GM23338 (cell line): ENCODE data around the gene EVC. TPM values are rescaled to one million over a fixed set of nuclear protein-coding genes. Genes with fewer than 3 reads are reported as not detected.

Experiments used
- ATAC-seq: fragments of 200-7000 bp; cut with Tn5 transposase; 3 replicates; pipeline ENCODE4 v1.9.1; 2020
- DNase-seq: peaks from one replicate; pipeline ENCODE4 v3.0.0-alpha.2; 2015; ENCODE audit warnings: low spot score
- H2AFZ ChIP-seq: fragments of 200-600 bp; sonication (generic); 2 replicates; pipeline ENCODE4 v1.8.0; 2016; ENCODE audit warnings: antibody characterized with exemption, mild to moderate bottlenecking, moderate library complexity
- H3F3A ChIP-seq: fragments of 200-600 bp; sonication (generic); replicated peaks from 2 replicates; pipeline ENCODE4 v1.8.0; 2017; ENCODE audit warnings: antibody characterized with exemption, mixed run types, low read depth
- H3K27ac ChIP-seq: fragments of 200-600 bp; sonication (generic); 2 replicates; pipeline ENCODE4 v1.6.1; 2016; ENCODE audit warnings: low read depth
- H3K27me3 ChIP-seq: fragments of 200-600 bp; sonication (generic); 2 replicates; pipeline ENCODE4 v1.8.0; 2016; ENCODE audit warnings: mild to moderate bottlenecking, mixed run types, moderate library complexity; ENCODE audit not compliant: insufficient read depth
- H3K36me3 ChIP-seq: fragments of 200-600 bp; sonication (generic); 2 replicates; pipeline ENCODE4 v1.8.0; 2016; ENCODE audit warnings: mild to moderate bottlenecking; ENCODE audit not compliant: insufficient read depth
- H3K4me1 ChIP-seq: fragments of 200-600 bp; sonication (generic); 2 replicates; pipeline ENCODE4 v1.8.0; 2016; ENCODE audit warnings: mild to moderate bottlenecking, moderate library complexity; ENCODE audit not compliant: insufficient read depth
- H3K4me2 ChIP-seq: fragments of 200-600 bp; sonication (generic); 2 replicates; pipeline ENCODE4 v1.7.1; 2017; ENCODE audit warnings: mixed run types
- H3K4me3 ChIP-seq: fragments of 200-600 bp; sonication (generic); 2 replicates; pipeline ENCODE4 v1.6.1; 2016; ENCODE audit warnings: mixed run types
- H3K79me2 ChIP-seq: fragments of 200-600 bp; sonication (generic); replicated peaks from 2 replicates; pipeline ENCODE4 v1.8.0; 2017; ENCODE audit warnings: mild to moderate bottlenecking; ENCODE audit not compliant: insufficient read depth
- H3K9me2 ChIP-seq: fragments of 200-600 bp; sonication (generic); 2 replicates; pipeline ENCODE4 v1.8.0; 2017; ENCODE audit not compliant: insufficient read depth
- H4K20me1 ChIP-seq: fragments of 200-600 bp; sonication (generic); replicated peaks from 2 replicates; pipeline ENCODE4 v1.8.0; 2017; ENCODE audit warnings: mild to moderate bottlenecking; ENCODE audit not compliant: insufficient read depth
- H3K27ac Mint-ChIP-seq: 2 replicates; pipeline ENCODE4 v1.8.0; 2020; ENCODE audit warnings: inconsistent platforms, mild to moderate bottlenecking, moderate library complexity, mixed read lengths
- H3K27me3 Mint-ChIP-seq: 3 replicates; pipeline ENCODE4 v1.8.0; 2022; ENCODE audit warnings: low read depth, mild to moderate bottlenecking, moderate library complexity, mixed read lengths, inconsistent platforms; ENCODE audit not compliant: insufficient read depth, poor library complexity
- H3K36me3 Mint-ChIP-seq: 3 replicates; pipeline ENCODE4 v1.8.0; 2021; ENCODE audit warnings: low read depth, mild to moderate bottlenecking, inconsistent platforms, moderate library complexity, mixed read lengths
- H3K4me1 Mint-ChIP-seq: 3 replicates; pipeline ENCODE4 v1.8.0; 2020; ENCODE audit warnings: mild to moderate bottlenecking, inconsistent platforms, mixed read lengths
- H3K4me3 Mint-ChIP-seq: 3 replicates; pipeline ENCODE4 v1.8.0; 2021; ENCODE audit warnings: moderate library complexity, mild to moderate bottlenecking, inconsistent platforms, mixed read lengths
- H3K9me3 Mint-ChIP-seq: 3 replicates; pipeline ENCODE4 v1.8.0; 2020; ENCODE audit warnings: moderate library complexity, mild to moderate bottlenecking, inconsistent platforms, mixed read lengths
- CREB1 ChIP-seq: fragments of 250-450 bp; sonication (Bioruptor Pico); IDR thresholded peaks from 2 replicates; pipeline ENCODE4 v1.5.0; 2020; ENCODE audit warnings: low read depth, mild to moderate bottlenecking, moderate library complexity
- EZH2 ChIP-seq: fragments of 200-600 bp; sonication (generic); IDR thresholded peaks from one replicate; pipeline ENCODE4 v1.8.0; 2017; ENCODE audit warnings: antibody characterized with exemption, mild to moderate bottlenecking, low read depth; ENCODE audit not compliant: unreplicated experiment
- POLR2AphosphoS5 ChIP-seq: IDR thresholded peaks from 2 replicates; pipeline ENCODE4 v1.6.1; 2016; ENCODE audit warnings: antibody characterized with exemption, low read depth
- polyA plus RNA-seq: library from polyadenylated mRNA; unstranded; fragments of >200 nt; fragmentation: Nextera tagmentation; extraction: Ambion mirVana; gene quantifications from 2 replicates; pipeline ENCODE4 v1.2.1, GENCODE V29; 2016
- total RNA-seq: library from RNA; depleted of rRNA; stranded (reverse); fragments of >200 nt; shearing (Covaris generic); gene quantifications from 2 replicates; pipeline ENCODE4 v1.2.3, GENCODE V29; 2014
- TF ChIP-seq, protein P1 (sequence below): fragments of 250-450 bp; sonication (Bioruptor Pico); IDR thresholded peaks from 2 replicates; pipeline ENCODE4 v1.5.0; 2020; ENCODE audit warnings: mild to moderate bottlenecking, moderate library complexity
- TF ChIP-seq, protein P2 (sequence below): IDR thresholded peaks from 2 replicates; pipeline ENCODE4 v1.6.1; 2016; ENCODE audit warnings: antibody characterized with exemption
- TF ChIP-seq, protein P3 (sequence below), 2 experiments: fragments of 200-600 bp in 1 of 2; sonication (generic) in 1 of 2; conservative IDR thresholded peaks; 2 replicates each; pipeline versions ENCODE4 v1.5.1 to v1.6.1; 2016 to 2017; ENCODE audit warnings: antibody characterized with exemption in 2 of 2, low read depth in 2 of 2, mild to moderate bottlenecking in 2 of 2, moderate library complexity in 1 of 2

Gene EVC
- total and polyA plus RNA-seq, 2 experiments from 2014 or later: 1.7 to 12.8 TPM

DNA sequence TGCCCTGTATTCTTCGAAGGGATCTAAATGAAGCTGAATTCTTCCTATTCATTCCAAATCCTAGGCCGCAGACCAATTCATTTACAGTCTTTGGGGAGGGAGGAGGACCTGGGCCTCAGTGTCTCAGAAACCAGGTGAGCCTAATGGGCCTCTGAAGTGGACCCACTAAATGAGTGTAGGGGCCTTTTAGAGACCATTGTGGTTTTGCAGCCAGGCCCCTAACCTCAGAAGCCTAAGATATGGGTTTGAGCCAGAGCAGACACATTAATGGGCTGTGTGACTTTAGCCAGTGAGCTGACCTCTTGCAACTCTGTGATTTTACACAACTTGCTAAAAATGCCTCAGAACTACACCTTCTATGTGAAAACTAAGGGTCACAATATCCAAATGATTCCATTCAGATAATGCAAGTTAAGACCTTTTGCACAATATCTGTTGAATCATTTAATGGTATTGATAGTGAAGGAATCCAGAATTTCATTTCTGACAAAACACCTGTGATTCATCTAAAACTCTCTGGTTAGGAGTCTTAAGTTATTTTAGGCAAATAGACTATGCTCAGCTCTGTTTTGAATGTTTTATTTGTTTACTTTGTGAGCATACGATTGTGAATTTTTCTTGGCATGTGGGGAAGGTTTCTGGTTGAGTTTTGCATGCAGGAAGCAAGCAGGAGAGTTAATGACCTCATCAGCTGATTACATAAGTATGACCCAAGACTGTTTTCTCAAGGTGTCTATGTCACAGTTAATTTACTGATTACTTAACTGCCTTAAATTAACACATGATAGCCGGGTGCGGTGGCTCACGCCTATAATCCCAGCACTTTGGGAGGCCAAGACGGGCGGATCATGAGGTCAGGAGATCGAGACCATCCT lies 75.0 kb downstream of the EVC start:
- no peak overlapping the region for H3K4me3 Mint-ChIP-seq
- no peak overlapping the region for H3K4me3 ChIP-seq
- H3K36me3 ChIP-seq: no peaks in the 10 kb centered on the region
- H3K27me3 Mint-ChIP-seq: peaks cover 3% of the 10 kb centered on the region
- 0 out of 2 replicates have a peak overlapping the region, but pooled peaks have one; percentile 26 for H3K27ac ChIP-seq
- TF ChIP-seq, protein P1, sequence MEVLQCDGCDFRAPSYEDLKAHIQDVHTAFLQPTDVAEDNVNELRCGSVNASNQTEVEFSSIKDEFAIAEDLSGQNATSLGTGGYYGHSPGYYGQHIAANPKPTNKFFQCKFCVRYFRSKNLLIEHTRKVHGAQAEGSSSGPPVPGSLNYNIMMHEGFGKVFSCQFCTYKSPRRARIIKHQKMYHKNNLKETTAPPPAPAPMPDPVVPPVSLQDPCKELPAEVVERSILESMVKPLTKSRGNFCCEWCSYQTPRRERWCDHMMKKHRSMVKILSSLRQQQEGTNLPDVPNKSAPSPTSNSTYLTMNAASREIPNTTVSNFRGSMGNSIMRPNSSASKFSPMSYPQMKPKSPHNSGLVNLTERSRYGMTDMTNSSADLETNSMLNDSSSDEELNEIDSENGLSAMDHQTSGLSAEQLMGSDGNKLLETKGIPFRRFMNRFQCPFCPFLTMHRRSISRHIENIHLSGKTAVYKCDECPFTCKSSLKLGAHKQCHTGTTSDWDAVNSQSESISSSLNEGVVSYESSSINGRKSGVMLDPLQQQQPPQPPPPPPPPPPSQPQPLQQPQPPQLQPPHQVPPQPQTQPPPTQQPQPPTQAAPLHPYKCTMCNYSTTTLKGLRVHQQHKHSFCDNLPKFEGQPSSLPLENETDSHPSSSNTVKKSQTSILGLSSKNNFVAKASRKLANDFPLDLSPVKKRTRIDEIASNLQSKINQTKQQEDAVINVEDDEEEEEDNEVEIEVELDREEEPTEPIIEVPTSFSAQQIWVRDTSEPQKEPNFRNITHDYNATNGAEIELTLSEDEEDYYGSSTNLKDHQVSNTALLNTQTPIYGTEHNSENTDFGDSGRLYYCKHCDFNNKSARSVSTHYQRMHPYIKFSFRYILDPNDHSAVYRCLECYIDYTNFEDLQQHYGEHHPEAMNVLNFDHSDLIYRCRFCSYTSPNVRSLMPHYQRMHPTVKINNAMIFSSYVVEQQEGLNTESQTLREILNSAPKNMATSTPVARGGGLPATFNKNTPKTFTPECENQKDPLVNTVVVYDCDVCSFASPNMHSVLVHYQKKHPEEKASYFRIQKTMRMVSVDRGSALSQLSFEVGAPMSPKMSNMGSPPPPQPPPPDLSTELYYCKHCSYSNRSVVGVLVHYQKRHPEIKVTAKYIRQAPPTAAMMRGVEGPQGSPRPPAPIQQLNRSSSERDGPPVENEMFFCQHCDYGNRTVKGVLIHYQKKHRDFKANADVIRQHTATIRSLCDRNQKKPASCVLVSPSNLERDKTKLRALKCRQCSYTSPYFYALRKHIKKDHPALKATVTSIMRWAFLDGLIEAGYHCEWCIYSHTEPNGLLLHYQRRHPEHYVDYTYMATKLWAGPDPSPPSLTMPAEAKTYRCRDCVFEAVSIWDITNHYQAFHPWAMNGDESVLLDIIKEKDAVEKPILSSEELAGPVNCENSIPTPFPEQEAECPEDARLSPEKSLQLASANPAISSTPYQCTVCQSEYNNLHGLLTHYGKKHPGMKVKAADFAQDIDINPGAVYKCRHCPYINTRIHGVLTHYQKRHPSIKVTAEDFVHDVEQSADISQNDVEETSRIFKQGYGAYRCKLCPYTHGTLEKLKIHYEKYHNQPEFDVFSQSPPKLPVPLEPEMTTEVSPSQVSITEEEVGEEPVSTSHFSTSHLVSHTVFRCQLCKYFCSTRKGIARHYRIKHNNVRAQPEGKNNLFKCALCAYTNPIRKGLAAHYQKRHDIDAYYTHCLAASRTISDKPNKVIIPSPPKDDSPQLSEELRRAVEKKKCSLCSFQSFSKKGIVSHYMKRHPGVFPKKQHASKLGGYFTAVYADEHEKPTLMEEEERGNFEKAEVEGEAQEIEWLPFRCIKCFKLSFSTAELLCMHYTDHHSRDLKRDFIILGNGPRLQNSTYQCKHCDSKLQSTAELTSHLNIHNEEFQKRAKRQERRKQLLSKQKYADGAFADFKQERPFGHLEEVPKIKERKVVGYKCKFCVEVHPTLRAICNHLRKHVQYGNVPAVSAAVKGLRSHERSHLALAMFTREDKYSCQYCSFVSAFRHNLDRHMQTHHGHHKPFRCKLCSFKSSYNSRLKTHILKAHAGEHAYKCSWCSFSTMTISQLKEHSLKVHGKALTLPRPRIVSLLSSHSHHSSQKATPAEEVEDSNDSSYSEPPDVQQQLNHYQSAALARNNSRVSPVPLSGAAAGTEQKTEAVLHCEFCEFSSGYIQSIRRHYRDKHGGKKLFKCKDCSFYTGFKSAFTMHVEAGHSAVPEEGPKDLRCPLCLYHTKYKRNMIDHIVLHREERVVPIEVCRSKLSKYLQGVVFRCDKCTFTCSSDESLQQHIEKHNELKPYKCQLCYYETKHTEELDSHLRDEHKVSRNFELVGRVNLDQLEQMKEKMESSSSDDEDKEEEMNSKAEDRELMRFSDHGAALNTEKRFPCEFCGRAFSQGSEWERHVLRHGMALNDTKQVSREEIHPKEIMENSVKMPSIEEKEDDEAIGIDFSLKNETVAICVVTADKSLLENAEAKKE (CRISPR knock-in tag): no peak
- TF ChIP-seq, protein P2, sequence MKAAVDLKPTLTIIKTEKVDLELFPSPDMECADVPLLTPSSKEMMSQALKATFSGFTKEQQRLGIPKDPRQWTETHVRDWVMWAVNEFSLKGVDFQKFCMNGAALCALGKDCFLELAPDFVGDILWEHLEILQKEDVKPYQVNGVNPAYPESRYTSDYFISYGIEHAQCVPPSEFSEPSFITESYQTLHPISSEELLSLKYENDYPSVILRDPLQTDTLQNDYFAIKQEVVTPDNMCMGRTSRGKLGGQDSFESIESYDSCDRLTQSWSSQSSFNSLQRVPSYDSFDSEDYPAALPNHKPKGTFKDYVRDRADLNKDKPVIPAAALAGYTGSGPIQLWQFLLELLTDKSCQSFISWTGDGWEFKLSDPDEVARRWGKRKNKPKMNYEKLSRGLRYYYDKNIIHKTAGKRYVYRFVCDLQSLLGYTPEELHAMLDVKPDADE: no peak
- TF ChIP-seq POLR2AphosphoS5 (no peak), EZH2 (no peak), CREB1 (CRISPR knock-in tag) (no peak)
- TF ChIP-seq, protein P3, sequence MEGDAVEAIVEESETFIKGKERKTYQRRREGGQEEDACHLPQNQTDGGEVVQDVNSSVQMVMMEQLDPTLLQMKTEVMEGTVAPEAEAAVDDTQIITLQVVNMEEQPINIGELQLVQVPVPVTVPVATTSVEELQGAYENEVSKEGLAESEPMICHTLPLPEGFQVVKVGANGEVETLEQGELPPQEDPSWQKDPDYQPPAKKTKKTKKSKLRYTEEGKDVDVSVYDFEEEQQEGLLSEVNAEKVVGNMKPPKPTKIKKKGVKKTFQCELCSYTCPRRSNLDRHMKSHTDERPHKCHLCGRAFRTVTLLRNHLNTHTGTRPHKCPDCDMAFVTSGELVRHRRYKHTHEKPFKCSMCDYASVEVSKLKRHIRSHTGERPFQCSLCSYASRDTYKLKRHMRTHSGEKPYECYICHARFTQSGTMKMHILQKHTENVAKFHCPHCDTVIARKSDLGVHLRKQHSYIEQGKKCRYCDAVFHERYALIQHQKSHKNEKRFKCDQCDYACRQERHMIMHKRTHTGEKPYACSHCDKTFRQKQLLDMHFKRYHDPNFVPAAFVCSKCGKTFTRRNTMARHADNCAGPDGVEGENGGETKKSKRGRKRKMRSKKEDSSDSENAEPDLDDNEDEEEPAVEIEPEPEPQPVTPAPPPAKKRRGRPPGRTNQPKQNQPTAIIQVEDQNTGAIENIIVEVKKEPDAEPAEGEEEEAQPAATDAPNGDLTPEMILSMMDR (conservative IDR thresholded peaks at IDR 0.05; ENCODE audit: low read depth in 2 of 2): no peak
- H4K20me1 ChIP-seq: no peaks in the 10 kb centered on the region
- H3K27ac Mint-ChIP-seq: no peak overlapping the region
- DNase-seq (no peak), ATAC-seq (no peak)
- peaks cover 7% of the 10 kb centered on the region; the same call in 1 of the 3 replicates for H3K4me1 Mint-ChIP-seq
- no peaks in the 10 kb centered on the region for H3K9me2 ChIP-seq
- no peak overlapping the region for H3K4me2 ChIP-seq
- no peaks in the 10 kb centered on the region for H3F3A ChIP-seq
- H3K79me2 ChIP-seq: no peaks in the 10 kb centered on the region
- H3K36me3 Mint-ChIP-seq: peaks cover 39% of the 10 kb centered on the region
- no peak overlapping the region for H2AFZ ChIP-seq
- no peaks in the 10 kb centered on the region for H3K4me1 ChIP-seq
- no peaks in the 10 kb centered on the region for H3K9me3 Mint-ChIP-seq
- no peaks in the 10 kb centered on the region for H3K27me3 ChIP-seq
